SU-DHL-6 (cell line): ENCODE measurements around the gene PWP2.
"Not testable (repeated sequence)": the region's sequence is repeated elsewhere in the genome, so short reads cannot be mapped to it uniquely, and the experiment has no call there.

Experiments used
- CTCF ChIP-seq: fragments of 200-600 bp; sonication (generic); IDR thresholded peaks from one replicate; pipeline ENCODE4 v1.5.1; 2017; ENCODE audit warnings: antibody characterized with exemption, mild to moderate bottlenecking, low read length, moderate library complexity; ENCODE audit not compliant: insufficient read depth, poor library complexity, severe bottlenecking
- EZH2phosphoT487 ChIP-seq: fragments of 200-600 bp; sonication (generic), shearing (Covaris generic); conservative IDR thresholded peaks from 2 replicates; pipeline ENCODE4 v1.6.1; 2018; ENCODE audit warnings: mild to moderate bottlenecking, antibody characterized with exemption, low read length, moderate library complexity, mixed read lengths

DNA sequence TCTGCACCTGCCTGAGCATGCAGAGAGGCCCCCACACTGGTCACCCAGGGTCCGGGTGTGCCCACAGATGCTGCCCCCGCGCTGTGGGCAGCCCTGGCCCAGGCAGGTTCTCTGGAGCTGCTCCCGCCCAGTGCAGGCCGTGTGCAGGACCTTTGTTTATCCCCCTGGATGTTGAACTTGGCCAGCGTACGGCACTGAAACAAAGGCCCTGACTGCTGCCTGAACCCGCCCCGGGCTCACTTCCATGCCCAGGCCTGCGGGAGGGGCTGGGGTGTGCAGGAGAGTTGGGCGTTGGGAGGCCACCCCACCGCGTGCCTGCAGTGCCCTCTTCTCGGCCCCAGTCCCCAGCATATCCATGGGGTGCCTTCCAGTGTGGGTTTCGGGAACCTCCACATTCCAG is 58.7 kb downstream of the PWP2 start:
- TF ChIP-seq CTCF, EZH2phosphoT487: not testable (repeated sequence)
